GM12878 (cell line): ENCODE measurements around the gene GALNT6. TPM values are rescaled to one million over a fixed set of nuclear protein-coding genes. Genes with fewer than 3 reads are reported as not detected.

Source experiments
- ATAC-seq: fragments of 200-7000 bp; cut with Tn5 transposase; 3 replicates; pipeline ENCODE4 v1.9.1; 2020; ENCODE audit warnings: mild to moderate bottlenecking, moderate library complexity
- BruUV-seq: library from RNA; stranded (reverse); fragments of 400-500 nt; replicated peaks from 2 replicates; lab custom pipeline; 2021; lab: Mats Ljungman, UMichigan
- CTCF ChIA-PET: fragments of 300-600 bp; sonication (Branson Sonifier 250); formaldehyde crosslinking; extraction: SDS; loops from one replicate; lab custom pipeline; 2021; ENCODE audit warnings: inconsistent platforms; lab: Yijun Ruan, JAX
- POLR2A ChIA-PET: fragments of 350-600 bp; formaldehyde crosslinking; extraction: SDS; loops from one replicate; lab custom pipeline; 2021; ENCODE audit warnings: inconsistent platforms; lab: Charles Lee
- RAD21 ChIA-PET: fragments of 300-600 bp; sonication (Branson Sonifier 250); formaldehyde crosslinking; loops from one replicate; lab custom pipeline; 2023; ENCODE audit warnings: antibody characterized with exemption; ENCODE audit not compliant: unreplicated experiment; lab: Charles Lee
- SMC1A ChIA-PET: fragments of 300-600 bp; sonication (Branson Sonifier 250); formaldehyde crosslinking; loops from one replicate; lab custom pipeline; 2023; ENCODE audit not compliant: unreplicated experiment, uncharacterized antibody; lab: Charles Lee
- DNase-seq: peaks from one replicate; pipeline ENCODE4 v3.0.0-alpha.2; 2011; ENCODE audit warnings: low read depth, low spot score
- FAIRE-seq: peaks from 3 replicates; lab custom pipeline; 2011; peaks lifted over from hg19 to GRCh38; lab: Jason Lieb, UNC
- H2AFZ ChIP-seq: 2 replicates; pipeline ENCODE4 v1.6.0; 2011; ENCODE audit warnings: low read depth, low read length, control low read depth; ENCODE audit not compliant: control insufficient read depth
- H3K27ac ChIP-seq: 2 replicates; pipeline ENCODE4 v1.5.1; 2011; ENCODE audit warnings: control low read depth; ENCODE audit not compliant: control insufficient read depth, insufficient read depth
- H3K27me3 ChIP-seq, 2 experiments: replicated peaks in 1 of 2; 2 replicates each; pipeline versions ENCODE4 v1.6.0 to v1.6.1; 2011; ENCODE audit warnings: low read length in 1 of 2; ENCODE audit not compliant: control insufficient read depth in 2 of 2, insufficient read depth in 2 of 2
- H3K36me3 ChIP-seq, 2 experiments: 2 replicates each; pipeline ENCODE4 v1.5.1; 2011; ENCODE audit warnings: low read length in 1 of 2; ENCODE audit not compliant: control insufficient read depth in 2 of 2, insufficient read depth in 2 of 2
- H3K4me1 ChIP-seq: 2 replicates; pipeline ENCODE4 v1.6.1; 2011; ENCODE audit warnings: mild to moderate bottlenecking, low read length, moderate library complexity, mixed read lengths; ENCODE audit not compliant: control insufficient read depth, insufficient read depth
- H3K4me2 ChIP-seq: 2 replicates; pipeline ENCODE4 v1.6.0; 2011; ENCODE audit warnings: control low read depth; ENCODE audit not compliant: control insufficient read depth, insufficient read depth
- H3K4me3 ChIP-seq: fragments of 200-600 bp; sonication (generic); 2 replicates; pipeline ENCODE4 v1.5.1; 2016
- H3K79me2 ChIP-seq: 2 replicates; pipeline ENCODE4 v1.6.0; 2011; ENCODE audit warnings: low read length; ENCODE audit not compliant: control insufficient read depth, insufficient read depth
- H3K9ac ChIP-seq: 2 replicates; pipeline ENCODE4 v1.8.0; 2011; ENCODE audit warnings: low read length, control low read depth, mixed read lengths; ENCODE audit not compliant: control insufficient read depth, insufficient read depth
- H3K9me3 ChIP-seq: replicated peaks from 3 replicates; pipeline ENCODE4 v1.5.1; 2011; ENCODE audit warnings: mild to moderate bottlenecking, low read length; ENCODE audit not compliant: control insufficient read depth, insufficient read depth
- H4K20me1 ChIP-seq: 2 replicates; pipeline ENCODE4 v1.6.0; 2011; ENCODE audit not compliant: control insufficient read depth, insufficient read depth
- BACH1 ChIP-seq: fragments of 450-650 bp; IDR thresholded peaks from 2 replicates; pipeline ENCODE4 v1.6.1; 2017; ENCODE audit warnings: mild to moderate bottlenecking, borderline replicate concordance
- BHLHE40 ChIP-seq, 2 experiments: fragments of 450-650 bp in 1 of 2; IDR thresholded peaks; 2 replicates each; pipeline ENCODE4 v1.6.1; 2011 to 2017; ENCODE audit warnings: low read depth in 2 of 2, borderline replicate concordance in 1 of 2, improper control_type of control experiment in 1 of 2, low read length in 1 of 2, mild to moderate bottlenecking in 1 of 2
- CBX5 ChIP-seq: sonication (generic); IDR thresholded peaks from 2 replicates; pipeline ENCODE4 v1.6.1; 2016; ENCODE audit warnings: low read depth, moderate library complexity, mild to moderate bottlenecking, inconsistent platforms
- CHD1 ChIP-seq: IDR thresholded peaks from 2 replicates; pipeline ENCODE4 v1.6.1; 2012; ENCODE audit warnings: low read depth, low read length, improper control_type of control experiment
- EGR1 ChIP-seq, 2 experiments: IDR thresholded peaks; 1 replicate in 1 of 2; 2 replicates in 1 of 2; pipeline ENCODE4 v1.6.1; 2011 to 2012; ENCODE audit warnings: low read depth in 2 of 2, low read length in 2 of 2, borderline replicate concordance in 1 of 2, mild to moderate bottlenecking in 1 of 2, moderate library complexity in 1 of 2
- ESRRA ChIP-seq: IDR thresholded peaks from 2 replicates; pipeline ENCODE4 v1.6.1; 2012; ENCODE audit warnings: mild to moderate bottlenecking, low read length, improper control_type of control experiment
- HCFC1 ChIP-seq: fragments of 150-350 bp; IDR thresholded peaks from 2 replicates; pipeline ENCODE4 v1.6.1; 2014; ENCODE audit warnings: low read length
- HDAC6 ChIP-seq: fragments of 200-600 bp; sonication (generic); IDR thresholded peaks from one replicate; pipeline ENCODE4 v1.8.0; 2017; ENCODE audit warnings: antibody characterized with exemption; ENCODE audit not compliant: unreplicated experiment
- JUND ChIP-seq: IDR thresholded peaks from 2 replicates; pipeline ENCODE4 v1.6.1; 2012; ENCODE audit warnings: low read depth, mild to moderate bottlenecking, low read length, improper control_type of control experiment, moderate library complexity
- NBN ChIP-seq: fragments of 450-650 bp; IDR thresholded peaks from 2 replicates; pipeline ENCODE4 v1.6.1; 2016
- NFXL1 ChIP-seq: fragments of 450-650 bp; IDR thresholded peaks from 2 replicates; pipeline ENCODE4 v1.6.1; 2017; ENCODE audit warnings: antibody characterized with exemption, mild to moderate bottlenecking, borderline replicate concordance
- NR2C1 ChIP-seq: fragments of 450-650 bp; IDR thresholded peaks from 2 replicates; pipeline ENCODE4 v1.6.1; 2017; ENCODE audit warnings: antibody characterized with exemption, mild to moderate bottlenecking, moderate library complexity
- POLR2AphosphoS5 ChIP-seq: IDR thresholded peaks from 2 replicates; pipeline ENCODE4 v1.6.1; 2011; ENCODE audit warnings: mild to moderate bottlenecking, low read length, inconsistent platforms
- RFX5 ChIP-seq: IDR thresholded peaks from 2 replicates; pipeline ENCODE4 v1.6.1; 2011; ENCODE audit warnings: low read depth, low read length, improper control_type of control experiment
- RUNX3 ChIP-seq: IDR thresholded peaks from 2 replicates; pipeline ENCODE4 v1.6.1; 2012; ENCODE audit warnings: low read length, inconsistent platforms
- SMAD5 ChIP-seq: IDR thresholded peaks from 2 replicates; pipeline ENCODE4 v1.6.1; 2016; ENCODE audit warnings: antibody characterized with exemption, low read depth
- SMARCA5 ChIP-seq: fragments of 450-650 bp; IDR thresholded peaks from 2 replicates; pipeline ENCODE4 v1.6.1; 2017; ENCODE audit warnings: mild to moderate bottlenecking
- TCF12 ChIP-seq: IDR thresholded peaks from 2 replicates; pipeline ENCODE4 v1.6.1; 2011; ENCODE audit warnings: low read depth, mild to moderate bottlenecking, low read length
- WRNIP1 ChIP-seq: IDR thresholded peaks from 2 replicates; pipeline ENCODE4 v1.6.1; 2011; ENCODE audit warnings: low read depth, low read length, improper control_type of control experiment, borderline replicate concordance
- ZNF24 ChIP-seq: fragments of 450-650 bp; IDR thresholded peaks from 2 replicates; pipeline ENCODE4 v1.6.1; 2017; ENCODE audit warnings: antibody characterized with exemption, mild to moderate bottlenecking
- whole genome bisulfite sequencing: methylation state at CpG from one replicate; pipeline ENCODE4 v1.1.6; 2016; ENCODE audit warnings: low lambda C conversion rate; ENCODE audit not compliant: insufficient replicate concordance, insufficient coverage; ENCODE audit errors: missing lambda C conversion rate; 5-methylcytosine and 5-hydroxymethylcytosine counted together
- in situ Hi-C: fragments of 300-500 bp; cut with MboI; formaldehyde crosslinking; loops from 9 replicates; pipeline ENCODE4 v1.14.3; 2018; ENCODE audit warnings: mixed read lengths
- intact Hi-C: fragments of 100-400 bp; cut with micrococcal nuclease; formaldehyde crosslinking; loops from one replicate; pipeline ENCODE4 v1.14.2; 2022; ENCODE audit not compliant: unreplicated experiment
- polyA plus RNA-seq, 11 experiments: library from polyadenylated mRNA; depleted of rRNA in 4 of 11; unstranded in 6 of 11; stranded (reverse) in 5 of 11; fragments of >200 nt; fragmentation: Nextera tagmentation in 4 of 11; fragmentation: Illumina TruSeq in 1 of 11; extraction: Ambion mirVana in 4 of 11; extraction: Trizol in 1 of 11; gene quantifications; 1 replicate in 1 of 11; 2 replicates in 10 of 11; pipeline versions ENCODE4 v1.2.1 to v1.2.3, GENCODE V29; 2011 to 2016; ENCODE audit warnings: inconsistent platforms in 2 of 11, missing spikeins in 2 of 11, low read depth in 1 of 11
- total RNA-seq, 4 experiments: library from RNA; depleted of rRNA in 3 of 4; stranded (reverse); fragments of >200 nt in 3 of 4; fragmentation: Illumina TruSeq in 1 of 4; extraction: Trizol in 1 of 4; gene quantifications; 2 replicates each; pipeline versions ENCODE4 v1.2.1 to v1.2.3, GENCODE V29; 2013 to 2021
- TF ChIP-seq, protein P1 (sequence below): IDR thresholded peaks from 2 replicates; pipeline ENCODE4 v1.6.1; 2012; ENCODE audit warnings: improper control_type of control experiment, low read depth, low read length; ENCODE audit not compliant: insufficient replicate concordance
- TF ChIP-seq, protein P2 (sequence below): IDR thresholded peaks from 2 replicates; pipeline ENCODE4 v1.6.1; 2011; ENCODE audit warnings: low read depth, mild to moderate bottlenecking, low read length, moderate library complexity, borderline replicate concordance; ENCODE audit errors: extremely low read depth

Gene GALNT6
- total and polyA plus RNA-seq, 10 of the 15 experiments (the other 5 are each of a cell fraction or from before 2014, with no cell fraction given), result 6.6 to 40.4 (median 23.7) TPM

DNA sequence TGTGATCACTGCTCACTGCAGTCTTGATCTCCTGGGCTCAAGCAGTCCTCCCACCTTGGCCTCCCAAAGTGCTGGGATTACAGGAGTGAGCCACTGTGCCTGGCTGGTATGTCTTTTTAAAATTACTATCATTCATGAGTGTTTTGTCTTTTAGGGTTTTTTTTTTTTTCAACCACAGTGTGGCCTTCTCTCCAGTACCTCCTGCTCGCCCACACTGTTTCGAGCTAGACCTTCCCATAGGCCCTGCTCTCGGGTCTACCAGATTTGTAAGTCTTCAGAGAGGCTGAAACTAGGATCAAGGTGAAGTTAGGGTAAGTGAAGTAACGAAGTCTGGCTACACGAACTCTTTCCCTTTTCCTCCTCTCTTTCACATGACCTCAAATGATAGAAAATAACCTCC, 68.8 kb downstream of the GALNT6 start:
- H3K27ac ChIP-seq, result peak overlapping the region; percentile 97
- RAD21 ChIA-PET, result interaction anchor here (0.8 to 3.8 kb wide), 3 partner anchors 19 to 84 kb away, joined by 3 to 14 read pairs (median 3); partner anchors contain the start of genes DAZAP2 and SMAGP
- H3K9ac ChIP-seq, result peak overlapping the region; percentile 96
- FAIRE-seq (peak; percentile 80), DNase-seq (peak; percentile 45), ATAC-seq (peak; percentile 40)
- BruUV-seq, result no TSS peak
- POLR2A ChIA-PET, result interaction anchor here (0.6 to 1.3 kb wide), 5 partner anchors 19 to 269 kb away, joined by 3 to 7 read pairs (median 4); partner anchors contain the start of gene GALNT6
- CTCF ChIA-PET, result interaction anchor here (0.8 to 4.1 kb wide), 3 partner anchors 18 to 557 kb away, joined by 4 to 54 read pairs (median 6); no protein-coding TSS in a partner anchor
- in situ Hi-C loops, result no loop called here
- peak overlapping the region; percentile 63 for H3K4me3 ChIP-seq
- intact Hi-C loops, result loop anchor here (10.0 kb wide), 1 partner anchor 558 kb away; the partner anchor contains the start of gene ATF1
- no peaks in the 10 kb centered on the region for H4K20me1 ChIP-seq
- no peaks in the 10 kb centered on the region for H3K27me3 ChIP-seq
- H3K79me2 ChIP-seq, result peaks cover 31% of the 10 kb centered on the region
- H3K9me3 ChIP-seq, result no peaks in the 10 kb centered on the region
- H3K4me1 ChIP-seq, result peaks cover 58% of the 10 kb centered on the region
- no peak overlapping the region for H2AFZ ChIP-seq
- no peaks in the 10 kb centered on the region for H3K36me3 ChIP-seq
- 2% methylated on average over 5 of the region's 5 CpGs for WGBS
- SMC1A ChIA-PET, result interaction anchor here (0.7 to 7.3 kb wide), 9 partner anchors 10 to 557 kb away, joined by 3 to 58 read pairs (median 3); partner anchors contain the start of genes LETMD1 and SMAGP
- H3K4me2 ChIP-seq, result peak overlapping the region; percentile 89
- TF ChIP-seq ESRRA (no peak), RFX5 (no peak), JUND (no peak), BACH1 (no peak), ZNF24 (no peak), HCFC1 (no peak), NFXL1 (no peak), HDAC6 (no peak), SMARCA5 (no peak), EGR1 (IDR thresholded peaks at IDR 0.05; ENCODE audit: borderline replicate concordance in 1 of 2, low read depth in 2 of 2, low read length in 2 of 2) (peak in 1 of 2 experiments; percentile 55; a peak in 1 of 3 replicates), POLR2AphosphoS5 (no peak), NR2C1 (no peak), RUNX3 (peak; percentile 84), SMAD5 (no peak), CBX5 (no peak), TCF12 (no peak), BHLHE40 (IDR thresholded peaks at IDR 0.05; ENCODE audit: borderline replicate concordance in 1 of 2, low read depth in 2 of 2, low read length in 1 of 2) (no peak), WRNIP1 (no peak), NBN (peak; percentile 33; the same call in 1 of the 2 replicates), CHD1 (no peak)
- TF ChIP-seq, protein P1, sequence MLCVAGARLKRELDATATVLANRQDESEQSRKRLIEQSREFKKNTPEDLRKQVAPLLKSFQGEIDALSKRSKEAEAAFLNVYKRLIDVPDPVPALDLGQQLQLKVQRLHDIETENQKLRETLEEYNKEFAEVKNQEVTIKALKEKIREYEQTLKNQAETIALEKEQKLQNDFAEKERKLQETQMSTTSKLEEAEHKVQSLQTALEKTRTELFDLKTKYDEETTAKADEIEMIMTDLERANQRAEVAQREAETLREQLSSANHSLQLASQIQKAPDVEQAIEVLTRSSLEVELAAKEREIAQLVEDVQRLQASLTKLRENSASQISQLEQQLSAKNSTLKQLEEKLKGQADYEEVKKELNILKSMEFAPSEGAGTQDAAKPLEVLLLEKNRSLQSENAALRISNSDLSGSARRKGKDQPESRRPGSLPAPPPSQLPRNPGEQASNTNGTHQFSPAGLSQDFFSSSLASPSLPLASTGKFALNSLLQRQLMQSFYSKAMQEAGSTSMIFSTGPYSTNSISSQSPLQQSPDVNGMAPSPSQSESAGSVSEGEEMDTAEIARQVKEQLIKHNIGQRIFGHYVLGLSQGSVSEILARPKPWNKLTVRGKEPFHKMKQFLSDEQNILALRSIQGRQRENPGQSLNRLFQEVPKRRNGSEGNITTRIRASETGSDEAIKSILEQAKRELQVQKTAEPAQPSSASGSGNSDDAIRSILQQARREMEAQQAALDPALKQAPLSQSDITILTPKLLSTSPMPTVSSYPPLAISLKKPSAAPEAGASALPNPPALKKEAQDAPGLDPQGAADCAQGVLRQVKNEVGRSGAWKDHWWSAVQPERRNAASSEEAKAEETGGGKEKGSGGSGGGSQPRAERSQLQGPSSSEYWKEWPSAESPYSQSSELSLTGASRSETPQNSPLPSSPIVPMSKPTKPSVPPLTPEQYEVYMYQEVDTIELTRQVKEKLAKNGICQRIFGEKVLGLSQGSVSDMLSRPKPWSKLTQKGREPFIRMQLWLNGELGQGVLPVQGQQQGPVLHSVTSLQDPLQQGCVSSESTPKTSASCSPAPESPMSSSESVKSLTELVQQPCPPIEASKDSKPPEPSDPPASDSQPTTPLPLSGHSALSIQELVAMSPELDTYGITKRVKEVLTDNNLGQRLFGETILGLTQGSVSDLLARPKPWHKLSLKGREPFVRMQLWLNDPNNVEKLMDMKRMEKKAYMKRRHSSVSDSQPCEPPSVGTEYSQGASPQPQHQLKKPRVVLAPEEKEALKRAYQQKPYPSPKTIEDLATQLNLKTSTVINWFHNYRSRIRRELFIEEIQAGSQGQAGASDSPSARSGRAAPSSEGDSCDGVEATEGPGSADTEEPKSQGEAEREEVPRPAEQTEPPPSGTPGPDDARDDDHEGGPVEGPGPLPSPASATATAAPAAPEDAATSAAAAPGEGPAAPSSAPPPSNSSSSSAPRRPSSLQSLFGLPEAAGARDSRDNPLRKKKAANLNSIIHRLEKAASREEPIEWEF, result no peak
- TF ChIP-seq, protein P2, sequence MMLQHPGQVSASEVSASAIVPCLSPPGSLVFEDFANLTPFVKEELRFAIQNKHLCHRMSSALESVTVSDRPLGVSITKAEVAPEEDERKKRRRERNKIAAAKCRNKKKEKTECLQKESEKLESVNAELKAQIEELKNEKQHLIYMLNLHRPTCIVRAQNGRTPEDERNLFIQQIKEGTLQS, result no peak
